K562 (cell line): Measurements from ENCODE around the gene AMIGO1. TPM values are rescaled to one million over a fixed set of nuclear protein-coding genes. Genes with fewer than 3 reads are reported as not detected.

Source experiments
- ATAC-seq: fragments of 200-7000 bp; cut with Tn5 transposase; 3 replicates; pipeline ENCODE4 v1.9.1; 2020; ENCODE audit warnings: moderate library complexity
- BruUV-seq: library from RNA; stranded (reverse); fragments of 400-500 nt; replicated peaks from 2 replicates; lab custom pipeline; 2021; lab: Mats Ljungman, UMichigan
- CTCF ChIA-PET: fragments of 300-600 bp; formaldehyde crosslinking; extraction: SDS; loops from one replicate; lab custom pipeline; 2021; ENCODE audit warnings: low intra/inter-chr PET ratio; lab: Yijun Ruan, JAX
- POLR2A ChIA-PET: fragments of 300-600, 350-650 bp; sonication (Branson Sonifier 250); formaldehyde crosslinking; extraction: SDS; loops from one replicate; lab custom pipeline; 2021; ENCODE audit warnings: antibody characterized with exemption, inconsistent platforms; lab: Yijun Ruan, JAX
- DNase-seq, 4 experiments: peaks; one replicate each; pipeline versions ENCODE4 v3.0.0 to v3.0.0-alpha.2; 2011 to 2018; ENCODE audit warnings: low spot score in 3 of 4, mixed read lengths in 3 of 4; ENCODE audit errors: extremely low read depth in 1 of 4
- FAIRE-seq: peaks from 2 replicates; lab custom pipeline; 2011; peaks lifted over from hg19 to GRCh38; lab: Jason Lieb, UNC
- H2AFZ ChIP-seq: 2 replicates; pipeline ENCODE4 v1.6.0; 2011; ENCODE audit warnings: low read depth, low read length, control low read depth, inconsistent platforms
- H3K27ac ChIP-seq: fragments of 200-600 bp; 3 replicates; pipeline ENCODE4 v1.8.0; 2011; ENCODE audit warnings: low read depth, mild to moderate bottlenecking, control low read depth, inconsistent platforms, low read length, moderate library complexity, mixed read lengths; ENCODE audit errors: extremely low read depth
- H3K27me3 ChIP-seq, 2 experiments: fragments of 300-600 bp in 1 of 2; 2 replicates in 1 of 2; 3 replicates in 1 of 2; pipeline versions ENCODE4 v1.6.0 to v1.8.0; 2011; ENCODE audit warnings: inconsistent platforms in 2 of 2, low read length in 2 of 2, mild to moderate bottlenecking in 1 of 2, mixed read lengths in 1 of 2, moderate library complexity in 1 of 2; ENCODE audit not compliant: control insufficient read depth in 2 of 2, insufficient read depth in 2 of 2
- H3K36me3 ChIP-seq: fragments of 300-600 bp; 3 replicates; pipeline ENCODE4 v1.8.0; 2011; ENCODE audit warnings: mild to moderate bottlenecking, low read length, inconsistent platforms; ENCODE audit not compliant: control insufficient read depth, insufficient read depth
- H3K4me1 ChIP-seq, 2 experiments: fragments of 200-600 bp in 1 of 2; replicated peaks in 1 of 2; 2 replicates in 1 of 2; 3 replicates in 1 of 2; pipeline versions ENCODE4 v1.5.1 to v1.8.0; 2011; ENCODE audit warnings: inconsistent platforms in 2 of 2, low read length in 2 of 2, mild to moderate bottlenecking in 1 of 2, mixed read lengths in 1 of 2, moderate library complexity in 1 of 2; ENCODE audit not compliant: control insufficient read depth in 2 of 2, insufficient read depth in 2 of 2
- H3K4me2 ChIP-seq: 2 replicates; pipeline ENCODE4 v1.6.1; 2011; ENCODE audit warnings: low read length, control low read depth, inconsistent platforms, mixed read lengths; ENCODE audit not compliant: insufficient read depth
- H3K4me3 ChIP-seq: fragments of 200-600 bp; sonication (generic), shearing (Covaris generic); 2 replicates; pipeline ENCODE4 v1.5.1; 2016; ENCODE audit warnings: control low read depth, inconsistent platforms
- H3K79me2 ChIP-seq: fragments of 200-600 bp; 3 replicates; pipeline ENCODE4 v1.8.0; 2011; ENCODE audit warnings: low read length, inconsistent platforms; ENCODE audit not compliant: control insufficient read depth, insufficient read depth
- H3K9ac ChIP-seq, 2 experiments: 2 replicates each; pipeline versions ENCODE4 v1.6.0 to v1.6.1; 2011; ENCODE audit warnings: low read depth in 2 of 2, low read length in 2 of 2, control low read depth in 1 of 2, inconsistent platforms in 1 of 2, mild to moderate bottlenecking in 1 of 2, mixed read lengths in 1 of 2; ENCODE audit not compliant: insufficient read depth in 1 of 2
- H3K9me1 ChIP-seq: one replicate; pipeline ENCODE4 v1.6.0; 2011; ENCODE audit warnings: inconsistent platforms, mild to moderate bottlenecking, low read length, moderate library complexity; ENCODE audit not compliant: control insufficient read depth, insufficient read depth
- H3K9me3 ChIP-seq: replicated peaks from 2 replicates; pipeline ENCODE4 v1.5.1; 2011; ENCODE audit warnings: low read depth, low read length, inconsistent platforms; ENCODE audit not compliant: control insufficient read depth, insufficient read depth
- H4K20me1 ChIP-seq: replicated peaks from 2 replicates; pipeline ENCODE4 v1.6.1; 2011; ENCODE audit warnings: low read length, inconsistent platforms, mixed read lengths; ENCODE audit not compliant: control insufficient read depth, insufficient read depth
- CCAR2 ChIP-seq: fragments of 200-400 bp; formaldehyde crosslinking; IDR thresholded peaks from 2 replicates; pipeline ENCODE4 v1.6.1; 2017; ENCODE audit warnings: mild to moderate bottlenecking, low read depth, low read length
- CXXC5 ChIP-seq: fragments of 250-450 bp; sonication (Bioruptor Pico); IDR thresholded peaks from 2 replicates; pipeline ENCODE4 v1.8.0; 2022; ENCODE audit warnings: inconsistent platforms, mild to moderate bottlenecking, moderate library complexity
- FOXJ2 ChIP-seq: fragments of 200-800 bp; sonication (Bioruptor generic); IDR thresholded peaks from 2 replicates; pipeline ENCODE4 v1.6.1; 2016; ENCODE audit warnings: missing genetic modification characterization, missing compliant biosample characterization
- KAT8 ChIP-seq: fragments of 450-650 bp; IDR thresholded peaks from 2 replicates; pipeline ENCODE4 v1.6.1; 2016; ENCODE audit warnings: low read depth, mild to moderate bottlenecking
- KDM4B ChIP-seq, 2 experiments: fragments of 450-650 bp in 1 of 2; sonication (generic) in 1 of 2; IDR thresholded peaks; 2 replicates each; pipeline ENCODE4 v1.6.1; 2016 to 2017; ENCODE audit warnings: borderline replicate concordance in 2 of 2, antibody characterized with exemption in 1 of 2, low read depth in 1 of 2, mild to moderate bottlenecking in 1 of 2
- MTA2 ChIP-seq: fragments of 450-650 bp; IDR thresholded peaks from 2 replicates; pipeline ENCODE4 v1.6.1; 2016; ENCODE audit warnings: low read depth
- MTA3 ChIP-seq: fragments of 450-650 bp; formaldehyde crosslinking; IDR thresholded peaks from 2 replicates; pipeline ENCODE4 v1.6.1; 2017; ENCODE audit warnings: mild to moderate bottlenecking, borderline replicate concordance
- NFXL1 ChIP-seq: fragments of 450-650 bp; formaldehyde crosslinking; IDR thresholded peaks from 2 replicates; pipeline ENCODE4 v1.4.0; 2021; ENCODE audit warnings: mild to moderate bottlenecking
- NR2C2 ChIP-seq, 2 experiments: fragments of 200-800 bp in 1 of 2; sonication (Bioruptor generic) in 1 of 2; sonication (generic) in 1 of 2; formaldehyde crosslinking in 1 of 2; IDR thresholded peaks; 2 replicates each; pipeline versions ENCODE4 v1.6.1 to v1.8.0; 2016 to 2022; ENCODE audit warnings: mild to moderate bottlenecking in 1 of 2, missing compliant biosample characterization in 1 of 2, missing genetic modification characterization in 1 of 2, missing genetic modification reagents in 1 of 2
- RCOR1 ChIP-seq, 2 experiments: IDR thresholded peaks; 2 replicates each; pipeline ENCODE4 v1.6.1; 2012; ENCODE audit warnings: low read depth in 2 of 2, low read length in 2 of 2, borderline replicate concordance in 1 of 2, improper control_type of control experiment in 1 of 2
- SNRNP70 ChIP-seq: fragments of 200-400 bp; formaldehyde crosslinking; optimal IDR thresholded peaks from 2 replicates; pipeline ENCODE3; 2017; ENCODE audit warnings: low read depth, low read length
- TAF7 ChIP-seq: fragments of 450-650 bp; IDR thresholded peaks from 2 replicates; pipeline ENCODE4 v1.6.1; 2016; ENCODE audit warnings: missing genetic modification characterization, missing compliant biosample characterization
- ZBTB7A ChIP-seq: IDR thresholded peaks from 2 replicates; pipeline ENCODE4 v1.6.1; 2011; ENCODE audit warnings: low read depth, mild to moderate bottlenecking, low read length, moderate library complexity, borderline replicate concordance; ENCODE audit not compliant: control insufficient read depth
- ZNF384 ChIP-seq: IDR thresholded peaks from 2 replicates; pipeline ENCODE4 v1.6.1; 2012; ENCODE audit warnings: low read depth, low read length, improper control_type of control experiment
- ZNF77 ChIP-seq: fragments of 250-450 bp; sonication (Bioruptor Pico); IDR thresholded peaks from 2 replicates; pipeline ENCODE4 v1.5.0; 2020
- WGBS: fragments of 100-300 bp; shearing (Covaris generic); methylation state at CpG from one replicate; pipeline ENCODE4 v1.1.6; 2016; ENCODE audit warnings: low coverage, mixed read lengths; ENCODE audit not compliant: insufficient coverage; ENCODE audit errors: missing lambda C conversion rate; 5-methylcytosine and 5-hydroxymethylcytosine counted together
- in situ Hi-C: fragments of 300-500 bp; cut with MboI; formaldehyde crosslinking; loops from 4 replicates; pipeline ENCODE4 v1.15.0; 2018; ENCODE audit warnings: inconsistent platforms, mixed read lengths
- intact Hi-C: fragments of 100-400 bp; cut with micrococcal nuclease; formaldehyde crosslinking; loops from 2 replicates; pipeline ENCODE4 v1.14.2; 2022
- polyA plus RNA-seq, 8 experiments: library from polyadenylated mRNA; depleted of rRNA in 4 of 8; stranded (reverse) in 5 of 8; unstranded in 3 of 8; fragments of >200 nt; fragmentation: Nextera tagmentation in 2 of 8; fragmentation: Illumina TruSeq in 1 of 8; extraction: Ambion mirVana in 2 of 8; extraction: Trizol in 1 of 8; gene quantifications; 2 replicates each; pipeline versions ENCODE4 v1.2.1 to v1.2.3, GENCODE V29; 2011 to 2014; ENCODE audit warnings: inconsistent platforms in 1 of 8, missing spikeins in 1 of 8
- total RNA-seq, 7 experiments: library from RNA; depleted of rRNA in 6 of 7; stranded (reverse); fragments of >200 nt in 6 of 7; fragmentation: Illumina TruSeq in 2 of 7; extraction: Trizol in 2 of 7; gene quantifications; 2 replicates each; pipeline versions ENCODE4 v1.2.1 to v1.2.3, GENCODE V29; 2011 to 2021; ENCODE audit warnings: low replicate concordance in 1 of 7
- TF ChIP-seq, protein P1 (sequence below), 2 experiments: fragments of 450-650 bp; conservative IDR thresholded peaks; 2 replicates each; pipeline ENCODE4 v1.6.1; 2017; ENCODE audit warnings: mild to moderate bottlenecking in 2 of 2, moderate library complexity in 2 of 2
- TF ChIP-seq, protein P2 (sequence below): fragments of 450-650 bp; IDR thresholded peaks from 2 replicates; pipeline ENCODE4 v1.6.1; 2016; ENCODE audit warnings: antibody characterized with exemption
- TF ChIP-seq, protein P3 (sequence below): sonication (generic); formaldehyde crosslinking; IDR thresholded peaks from 2 replicates; pipeline ENCODE4 v1.8.0; 2022; ENCODE audit warnings: mild to moderate bottlenecking, missing genetic modification reagents

Gene AMIGO1
- total and polyA plus RNA-seq, 9 of the 15 experiments (the other 6 are each of a cell fraction or from before 2014, with no cell fraction given) = 0.24 to 1.0 (median 0.54) TPM

DNA sequence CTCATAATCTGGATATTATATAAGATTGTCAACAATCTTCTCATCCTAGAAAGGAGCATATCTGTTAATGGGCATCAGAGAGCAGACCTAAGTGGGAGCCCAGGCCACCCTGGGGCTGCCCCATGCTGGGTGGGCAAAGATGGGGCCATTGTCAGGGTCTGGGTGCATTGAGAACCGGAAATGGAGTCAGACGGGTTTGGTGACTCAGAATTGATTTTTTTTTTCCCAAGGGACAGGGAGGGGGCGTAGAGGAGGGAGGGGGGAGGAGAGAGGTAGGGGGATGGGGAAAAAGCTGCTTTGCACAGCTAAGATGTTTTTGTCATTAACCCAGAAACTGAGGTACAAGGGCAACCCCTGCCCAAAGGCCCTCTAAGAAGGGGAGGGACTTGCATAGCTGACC lies 24.5 kb downstream of the AMIGO1 start (continued):
- TF ChIP-seq MTA2 = no peak
- peak; percentile 45; the same call in 1 of the 2 replicates for TF ChIP-seq ZBTB7A
- TF ChIP-seq ZNF384 = peak; percentile 80
- TF ChIP-seq RCOR1 (IDR thresholded peaks at IDR 0.05; ENCODE audit: borderline replicate concordance in 1 of 2, low read depth in 2 of 2, low read length in 2 of 2) = no peak
- TF ChIP-seq TAF7 (tag) = no peak
- TF ChIP-seq CCAR2 = no peak

DNA sequence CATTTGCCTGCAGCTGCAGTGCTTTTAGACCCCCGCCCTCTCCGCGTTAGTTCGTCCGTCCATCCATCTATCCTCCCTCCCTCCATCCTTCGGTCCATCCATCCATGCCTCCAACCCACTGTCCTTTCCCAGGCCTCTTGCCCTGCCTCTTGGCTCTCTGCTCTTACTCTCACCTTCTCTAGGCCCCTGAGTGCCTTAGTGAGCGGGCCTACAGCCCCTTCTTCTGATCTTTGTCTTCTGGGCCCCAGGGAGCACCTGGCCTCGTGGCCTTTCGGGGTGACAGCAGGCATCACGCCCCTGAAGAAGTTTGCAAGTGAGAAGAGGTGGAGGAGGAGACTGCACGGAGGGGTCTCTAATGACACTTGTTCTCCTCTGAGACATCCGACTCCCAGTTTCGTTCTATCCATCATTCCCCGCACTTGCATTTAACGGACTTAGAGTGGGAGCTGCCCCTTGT lies 25.0 kb downstream of the AMIGO1 start:
- peak in 3 of 4 experiments; percentile 34 to 62 (median 58) for DNase-seq
- ChIA-PET CTCF (no interaction called here), POLR2A (interaction anchor here (0.6 to 4.1 kb wide), 7 partner anchors 23 to 567 kb away, joined by 3 to 21 read pairs (median 3); partner anchors contain the start of gene GNAI3)
- H3K9me3 ChIP-seq = no peaks in the 10 kb centered on the region
- ATAC-seq = peak; percentile 34
- peaks cover 12 to 23% of the 10 kb centered on the region in 2 experiments; a peak in 4 of 5 replicates for H3K4me1 ChIP-seq
- peak overlapping the region; percentile 87 to 100 for H3K9ac ChIP-seq
- H3K27ac ChIP-seq = peak overlapping the region; percentile 93
- peaks cover 9% of the 10 kb centered on the region; the same call in 2 of the 3 replicates for H3K79me2 ChIP-seq
- H3K4me3 ChIP-seq = peak overlapping the region; percentile 76
- H2AFZ ChIP-seq = peak overlapping the region; percentile 99
- H3K36me3 ChIP-seq = peaks cover 37% of the 10 kb centered on the region; the same call in 1 of the 3 replicates
- FAIRE-seq = no peak
- H4K20me1 ChIP-seq = no peaks in the 10 kb centered on the region
- no peaks in the 10 kb centered on the region for H3K9me1 ChIP-seq
- peaks cover 14 to 21% of the 10 kb centered on the region in 2 experiments; a peak in 4 of 5 replicates for H3K27me3 ChIP-seq
- peak overlapping the region; percentile 98 for H3K4me2 ChIP-seq
- TSS peak; percentile 68 for BruUV-seq
- 18% methylated on average over 15 of the region's 15 CpGs for WGBS
- intact Hi-C loops (no loop called here), in situ Hi-C loops (no loop called here)
- TF ChIP-seq FOXJ2 (tag) (no peak), KAT8 (no peak), NFXL1 (CRISPR knock-in tag) (no peak), ZNF77 (CRISPR knock-in tag) (no peak), CXXC5 (CRISPR knock-in tag) (no peak), SNRNP70 (no peak), MTA3 (no peak), KDM4B (IDR thresholded peaks at IDR 0.05; ENCODE audit: borderline replicate concordance in 2 of 2, low read depth in 1 of 2) (no peak), NR2C2 (CRISPR knock-in tag; IDR thresholded peaks at IDR 0.05) (no peak), NR2C2 (tag; IDR thresholded peaks at IDR 0.05) (no peak)
- TF ChIP-seq, protein P1, sequence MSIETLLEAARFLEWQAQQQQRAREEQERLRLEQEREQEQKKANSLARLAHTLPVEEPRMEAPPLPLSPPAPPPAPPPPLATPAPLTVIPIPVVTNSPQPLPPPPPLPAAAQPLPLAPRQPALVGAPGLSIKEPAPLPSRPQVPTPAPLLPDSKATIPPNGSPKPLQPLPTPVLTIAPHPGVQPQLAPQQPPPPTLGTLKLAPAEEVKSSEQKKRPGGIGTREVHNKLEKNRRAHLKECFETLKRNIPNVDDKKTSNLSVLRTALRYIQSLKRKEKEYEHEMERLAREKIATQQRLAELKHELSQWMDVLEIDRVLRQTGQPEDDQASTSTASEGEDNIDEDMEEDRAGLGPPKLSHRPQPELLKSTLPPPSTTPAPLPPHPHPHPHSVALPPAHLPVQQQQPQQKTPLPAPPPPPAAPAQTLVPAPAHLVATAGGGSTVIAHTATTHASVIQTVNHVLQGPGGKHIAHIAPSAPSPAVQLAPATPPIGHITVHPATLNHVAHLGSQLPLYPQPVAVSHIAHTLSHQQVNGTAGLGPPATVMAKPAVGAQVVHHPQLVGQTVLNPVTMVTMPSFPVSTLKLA (conservative IDR thresholded peaks at IDR 0.05) = peak in 1 of 2 experiments; percentile 44; a peak in 2 of 4 replicates
- TF ChIP-seq, protein P2, sequence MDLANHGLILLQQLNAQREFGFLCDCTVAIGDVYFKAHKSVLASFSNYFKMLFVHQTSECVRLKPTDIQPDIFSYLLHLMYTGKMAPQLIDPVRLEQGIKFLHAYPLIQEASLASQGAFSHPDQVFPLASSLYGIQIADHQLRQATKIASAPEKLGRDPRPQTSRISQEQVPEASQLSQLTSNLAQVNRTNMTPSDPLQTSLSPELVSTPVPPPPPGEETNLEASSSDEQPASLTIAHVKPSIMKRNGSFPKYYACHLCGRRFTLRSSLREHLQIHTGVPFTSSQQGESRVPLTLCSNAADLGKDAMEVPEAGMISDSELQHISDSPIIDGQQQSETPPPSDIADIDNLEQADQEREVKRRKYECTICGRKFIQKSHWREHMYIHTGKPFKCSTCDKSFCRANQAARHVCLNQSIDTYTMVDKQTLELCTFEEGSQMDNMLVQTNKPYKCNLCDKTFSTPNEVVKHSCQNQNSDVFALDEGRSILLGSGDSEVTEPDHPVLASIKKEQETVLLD = 0 out of 2 replicates have a peak, but pooled peaks have one; percentile 17
- TF ChIP-seq, protein P3, sequence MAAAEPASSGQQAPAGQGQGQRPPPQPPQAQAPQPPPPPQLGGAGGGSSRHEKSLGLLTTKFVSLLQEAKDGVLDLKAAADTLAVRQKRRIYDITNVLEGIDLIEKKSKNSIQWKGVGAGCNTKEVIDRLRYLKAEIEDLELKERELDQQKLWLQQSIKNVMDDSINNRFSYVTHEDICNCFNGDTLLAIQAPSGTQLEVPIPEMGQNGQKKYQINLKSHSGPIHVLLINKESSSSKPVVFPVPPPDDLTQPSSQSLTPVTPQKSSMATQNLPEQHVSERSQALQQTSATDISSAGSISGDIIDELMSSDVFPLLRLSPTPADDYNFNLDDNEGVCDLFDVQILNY = no peak
